Ishikawa (cell line): ENCODE results near the gene RHOB.

ENCODE experiments used
- EP300 ChIP-seq: IDR thresholded peaks from 2 replicates; pipeline ENCODE4 v1.6.1; 2012; ENCODE audit warnings: borderline replicate concordance
- TCF12 ChIP-seq: IDR thresholded peaks from 2 replicates; pipeline ENCODE4 v1.6.1; 2012; ENCODE audit warnings: low read depth
- TEAD4 ChIP-seq: IDR thresholded peaks from 2 replicates; pipeline ENCODE4 v1.6.1; 2012
- TF ChIP-seq, protein P1 (sequence below): IDR thresholded peaks from 2 replicates; pipeline ENCODE4 v1.6.1; 2012
- TF ChIP-seq, protein P2 (sequence below): IDR thresholded peaks from 2 replicates; pipeline ENCODE4 v1.6.1; 2012
- TF ChIP-seq, protein P3 (sequence below): IDR thresholded peaks from 2 replicates; pipeline ENCODE4 v1.6.1; 2012; ENCODE audit warnings: low read depth, mild to moderate bottlenecking

DNA sequence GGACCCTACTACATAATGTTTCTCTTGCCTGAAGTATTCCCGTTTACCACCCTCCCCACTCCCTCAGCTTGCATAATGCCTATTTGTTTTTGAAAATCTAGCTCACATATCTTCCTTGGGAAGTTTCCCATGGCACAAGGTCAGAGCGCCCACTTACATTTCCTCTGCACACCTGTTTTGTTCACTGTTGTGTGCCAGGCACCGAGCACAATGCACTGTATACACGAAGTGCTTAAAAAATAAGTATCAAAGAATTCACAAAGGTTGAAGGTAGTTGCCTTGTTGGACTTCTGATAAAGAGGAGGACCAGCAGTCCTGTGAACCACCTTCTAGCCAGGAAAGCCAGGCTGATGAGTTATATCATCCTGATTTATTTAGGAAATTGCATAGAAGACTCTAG lies 16.8 kb upstream of the RHOB start:
- TF ChIP-seq EP300 (no peak), TEAD4 (no peak), TCF12 (no peak)
- TF ChIP-seq, protein P1, sequence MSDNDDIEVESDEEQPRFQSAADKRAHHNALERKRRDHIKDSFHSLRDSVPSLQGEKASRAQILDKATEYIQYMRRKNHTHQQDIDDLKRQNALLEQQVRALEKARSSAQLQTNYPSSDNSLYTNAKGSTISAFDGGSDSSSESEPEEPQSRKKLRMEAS, result no peak
- TF ChIP-seq, protein P2, sequence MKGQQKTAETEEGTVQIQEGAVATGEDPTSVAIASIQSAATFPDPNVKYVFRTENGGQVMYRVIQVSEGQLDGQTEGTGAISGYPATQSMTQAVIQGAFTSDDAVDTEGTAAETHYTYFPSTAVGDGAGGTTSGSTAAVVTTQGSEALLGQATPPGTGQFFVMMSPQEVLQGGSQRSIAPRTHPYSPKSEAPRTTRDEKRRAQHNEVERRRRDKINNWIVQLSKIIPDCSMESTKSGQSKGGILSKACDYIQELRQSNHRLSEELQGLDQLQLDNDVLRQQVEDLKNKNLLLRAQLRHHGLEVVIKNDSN, result no peak
- TF ChIP-seq, protein P3, sequence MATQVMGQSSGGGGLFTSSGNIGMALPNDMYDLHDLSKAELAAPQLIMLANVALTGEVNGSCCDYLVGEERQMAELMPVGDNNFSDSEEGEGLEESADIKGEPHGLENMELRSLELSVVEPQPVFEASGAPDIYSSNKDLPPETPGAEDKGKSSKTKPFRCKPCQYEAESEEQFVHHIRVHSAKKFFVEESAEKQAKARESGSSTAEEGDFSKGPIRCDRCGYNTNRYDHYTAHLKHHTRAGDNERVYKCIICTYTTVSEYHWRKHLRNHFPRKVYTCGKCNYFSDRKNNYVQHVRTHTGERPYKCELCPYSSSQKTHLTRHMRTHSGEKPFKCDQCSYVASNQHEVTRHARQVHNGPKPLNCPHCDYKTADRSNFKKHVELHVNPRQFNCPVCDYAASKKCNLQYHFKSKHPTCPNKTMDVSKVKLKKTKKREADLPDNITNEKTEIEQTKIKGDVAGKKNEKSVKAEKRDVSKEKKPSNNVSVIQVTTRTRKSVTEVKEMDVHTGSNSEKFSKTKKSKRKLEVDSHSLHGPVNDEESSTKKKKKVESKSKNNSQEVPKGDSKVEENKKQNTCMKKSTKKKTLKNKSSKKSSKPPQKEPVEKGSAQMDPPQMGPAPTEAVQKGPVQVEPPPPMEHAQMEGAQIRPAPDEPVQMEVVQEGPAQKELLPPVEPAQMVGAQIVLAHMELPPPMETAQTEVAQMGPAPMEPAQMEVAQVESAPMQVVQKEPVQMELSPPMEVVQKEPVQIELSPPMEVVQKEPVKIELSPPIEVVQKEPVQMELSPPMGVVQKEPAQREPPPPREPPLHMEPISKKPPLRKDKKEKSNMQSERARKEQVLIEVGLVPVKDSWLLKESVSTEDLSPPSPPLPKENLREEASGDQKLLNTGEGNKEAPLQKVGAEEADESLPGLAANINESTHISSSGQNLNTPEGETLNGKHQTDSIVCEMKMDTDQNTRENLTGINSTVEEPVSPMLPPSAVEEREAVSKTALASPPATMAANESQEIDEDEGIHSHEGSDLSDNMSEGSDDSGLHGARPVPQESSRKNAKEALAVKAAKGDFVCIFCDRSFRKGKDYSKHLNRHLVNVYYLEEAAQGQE, result no peak
